GM19238 (cell line): Measurements from ENCODE around the gene C9orf57.
"Not testable (repeated sequence)": the region's sequence is repeated elsewhere in the genome, so short reads cannot be mapped to it uniquely, and the experiment has no call there.

ENCODE experiments used
- DNase-seq: peaks from one replicate; pipeline ENCODE4 v3.0.0; 2011; ENCODE audit warnings: low spot score; ENCODE audit not compliant: insufficient read length

Gene C9orf57

DNA sequence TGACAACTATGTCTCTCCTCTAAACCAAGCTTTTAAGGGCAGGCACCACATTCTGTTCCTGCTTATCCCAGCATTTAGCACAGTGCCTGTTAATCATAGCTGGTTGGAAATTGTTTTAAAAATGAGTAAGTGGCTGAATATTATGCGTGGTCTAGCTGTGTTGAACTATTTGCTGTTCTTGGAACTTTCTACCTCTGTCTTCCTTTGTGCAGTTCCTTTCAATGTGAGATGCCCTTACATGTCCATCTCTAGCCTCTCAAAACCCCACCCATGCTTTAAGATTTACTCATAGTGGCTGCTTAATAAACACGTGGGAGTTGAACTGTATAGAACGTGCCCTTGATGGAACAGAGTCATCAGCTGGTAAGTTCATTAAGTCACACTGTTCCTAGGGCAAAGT is 34.5 kb downstream of the C9orf57 start:
- DNase-seq = no peak

DNA sequence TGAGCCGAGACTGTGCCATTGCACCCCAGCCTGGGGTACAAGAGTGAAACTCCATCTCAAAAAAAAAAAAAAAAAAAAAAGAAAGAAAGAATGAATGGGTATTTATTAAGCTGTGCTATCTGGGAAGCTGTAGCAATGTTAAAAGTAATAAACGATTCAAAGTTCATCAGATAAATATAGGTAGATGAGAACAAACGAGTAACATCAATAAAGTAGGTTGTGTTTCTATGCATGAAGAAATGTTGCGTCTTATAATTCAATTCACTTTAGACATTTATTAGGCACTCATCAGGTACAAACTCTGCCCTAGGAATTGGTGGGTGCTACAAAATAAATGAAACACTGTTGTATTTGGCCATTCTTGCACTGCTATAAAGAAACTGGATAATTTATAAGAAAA is 36.8 kb downstream of the C9orf57 start:
- no peak for DNase-seq

DNA sequence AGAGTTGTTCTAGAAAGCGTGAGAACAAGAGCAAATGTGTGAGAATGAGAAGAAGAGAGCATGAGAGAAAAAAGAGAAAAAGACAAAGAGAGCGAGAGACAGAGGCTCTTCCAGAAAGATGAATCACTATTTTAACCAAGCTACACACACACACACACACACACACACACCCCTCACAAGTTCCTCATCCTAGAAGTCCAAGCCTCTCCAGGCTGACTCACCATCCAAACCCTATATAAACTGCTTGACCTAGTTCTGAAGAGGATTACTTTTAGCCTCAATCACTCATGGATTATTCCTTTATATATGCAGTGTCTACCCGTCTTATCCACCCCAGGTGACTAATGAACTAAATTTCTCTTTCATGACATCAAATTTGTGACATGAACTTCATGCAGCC is 37.6 kb downstream of the C9orf57 start:
- DNase-seq = no peak

DNA sequence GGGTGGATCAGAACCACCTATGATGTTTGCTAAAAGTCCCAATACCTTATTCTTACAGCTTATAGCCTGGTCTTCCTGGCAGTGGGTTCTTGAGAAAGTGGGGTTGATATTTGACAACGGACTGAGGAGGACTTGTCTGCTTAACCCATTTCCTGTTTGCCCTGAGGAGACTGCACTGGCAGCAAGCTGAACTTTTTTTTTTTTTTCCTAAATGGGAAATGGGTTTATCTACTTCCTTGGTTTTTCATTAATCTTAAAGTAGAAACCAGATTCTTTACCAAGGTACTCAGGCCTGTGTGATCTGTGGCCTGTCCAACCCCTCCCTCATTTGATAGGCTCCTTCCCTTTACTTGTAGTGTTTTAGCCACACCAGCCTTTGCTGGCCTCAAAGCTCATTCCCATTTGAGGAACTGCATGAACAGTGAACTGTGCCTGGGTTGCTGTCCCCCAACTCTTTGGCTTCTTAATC is 47.1 kb downstream of the C9orf57 start:
- no peak for DNase-seq

DNA sequence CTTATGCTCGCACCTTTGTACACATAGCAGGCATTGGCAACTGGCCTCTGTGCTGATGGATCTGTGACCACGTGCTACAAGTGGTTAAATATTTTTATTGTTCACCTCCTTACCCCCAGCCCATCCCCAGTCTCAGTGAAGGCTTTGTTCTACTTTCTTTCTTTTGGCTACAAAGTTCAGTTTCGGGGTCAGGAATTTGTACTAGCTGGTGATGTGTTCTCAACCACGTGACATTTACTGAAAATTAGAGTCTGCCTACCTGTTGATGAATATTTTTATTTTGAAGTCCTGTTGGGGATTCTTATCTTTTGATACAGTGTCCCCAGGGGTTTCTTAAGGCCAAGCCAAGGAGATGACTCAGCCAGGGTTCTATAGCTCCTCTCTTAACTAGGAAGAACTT is 47.8 kb downstream of the C9orf57 start:
- DNase-seq = no peak

DNA sequence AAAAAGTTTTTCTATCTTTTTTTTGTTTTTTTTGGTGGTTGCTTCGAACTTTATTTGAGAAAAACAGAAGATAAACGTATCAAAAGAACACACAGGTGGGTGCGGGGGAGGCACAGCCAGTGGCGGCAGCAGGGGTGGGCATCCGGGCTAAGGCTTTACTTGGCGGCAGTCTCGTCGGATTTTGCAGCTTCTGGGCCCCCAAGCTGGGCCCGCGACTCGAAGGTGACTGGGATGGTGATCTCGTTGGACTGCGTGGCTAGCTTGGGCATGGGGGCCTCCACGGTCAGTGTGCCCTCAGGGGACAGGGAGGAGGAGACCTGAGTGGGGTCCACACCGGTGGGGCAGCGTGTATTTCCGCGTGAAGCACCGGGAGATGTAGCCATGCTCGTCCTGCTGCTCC is 52.7 kb downstream of the C9orf57 start:
- DNase-seq = not testable (repeated sequence)

DNA sequence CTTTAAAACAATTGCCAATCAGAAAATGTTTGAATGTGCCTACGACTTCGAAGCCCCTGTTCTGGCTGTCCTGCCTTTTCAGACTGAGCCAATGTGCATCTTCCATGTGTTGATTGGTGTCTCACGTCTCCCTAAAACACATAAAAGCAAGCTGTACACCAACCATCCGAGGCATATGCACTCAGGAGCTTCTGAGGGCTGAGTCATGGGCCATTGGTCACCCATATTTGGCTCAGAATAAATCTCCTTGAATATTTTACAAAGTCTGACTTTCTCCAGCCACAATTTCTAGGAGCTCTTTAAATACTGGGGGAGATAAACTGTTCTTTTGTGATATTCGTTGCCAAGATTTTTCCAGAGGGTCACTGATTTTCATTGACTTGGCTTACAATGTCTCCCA is 53.9 kb downstream of the C9orf57 start:
- no peak for DNase-seq

DNA sequence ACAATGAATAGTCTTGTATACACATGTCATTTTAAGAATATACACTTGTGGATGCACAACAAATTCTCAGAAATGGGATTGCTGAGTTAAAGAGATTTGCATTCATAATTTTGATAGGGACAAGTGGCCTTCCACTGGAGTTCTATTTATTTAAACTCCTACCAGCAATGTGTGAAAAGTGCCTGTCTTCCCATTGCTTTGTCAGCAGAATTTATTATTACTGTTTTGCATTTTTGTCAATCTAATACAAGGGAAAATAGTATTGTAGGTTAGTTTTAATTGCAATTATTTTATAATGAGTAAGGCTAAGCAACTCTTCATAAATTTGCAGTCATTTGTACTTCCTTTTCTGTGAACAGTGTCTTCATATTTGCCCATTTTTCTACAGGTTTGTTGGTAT is 55.0 kb downstream of the C9orf57 start:
- no peak for DNase-seq
